Mammary epithelial cell (primary cell): Measurements from ENCODE around the gene GRAMD1A.

Source experiments
- CTCF ChIP-seq, 2 donors: IDR thresholded peaks in 1 of 2; conservative IDR thresholded peaks in 1 of 2; 2 replicates each; pipeline ENCODE4 v1.5.1; 2011 to 2012; ENCODE audit warnings: inconsistent platforms in 2 of 2, low read length in 2 of 2, mild to moderate bottlenecking in 2 of 2, control low read depth in 1 of 2, low read depth in 1 of 2; ENCODE audit not compliant: insufficient read depth in 1 of 2; ENCODE audit errors: extremely low read depth in 1 of 2
- EZH2 ChIP-seq: IDR thresholded peaks from 2 replicates; pipeline ENCODE4 v1.6.1; 2012; ENCODE audit warnings: low read length, inconsistent platforms, borderline replicate concordance

DNA sequence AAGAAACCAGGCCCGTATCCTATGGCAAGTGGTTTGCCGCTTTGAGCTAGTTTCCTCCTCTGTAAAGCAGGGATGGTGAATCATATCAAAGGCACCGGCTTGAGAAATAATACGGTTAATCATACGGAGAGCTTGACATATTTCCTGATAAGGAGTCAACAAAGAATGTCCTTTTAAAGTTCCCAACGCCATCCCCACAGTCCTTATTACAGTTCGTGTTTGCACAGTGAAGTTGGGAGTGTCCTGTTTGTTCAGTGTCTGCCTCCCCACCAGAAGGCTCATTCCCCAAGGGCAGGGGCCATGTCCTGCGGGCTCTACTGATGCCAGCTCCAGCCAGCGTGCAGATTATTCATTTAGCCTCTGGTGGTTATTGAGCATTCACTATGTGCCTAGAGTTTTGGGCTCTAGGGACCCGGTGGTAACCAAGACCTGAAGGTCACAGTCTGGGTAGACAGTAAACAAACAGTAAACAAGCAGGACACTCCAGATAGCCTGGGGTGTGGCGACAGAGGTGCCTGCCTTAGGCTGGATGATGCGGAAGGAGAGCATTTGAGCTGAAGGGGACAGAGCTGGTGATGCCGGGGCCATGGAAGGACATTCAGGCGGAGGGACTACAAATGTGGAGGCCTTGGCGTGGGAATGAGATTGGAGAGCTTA lies 6.3 kb downstream of the GRAMD1A start:
- TF ChIP-seq CTCF (conservative IDR thresholded peaks at IDR 0.05 in 1 of 2, IDR thresholded peaks at IDR 0.05 in 1 of 2; ENCODE audit: extremely low read depth in 1 of 2, insufficient read depth in 1 of 2, low read depth in 1 of 2, low read length in 2 of 2) (no peak), EZH2 (no peak)
